CD14-positive monocyte (primary cell): ENCODE data around the gene ADAM11. TPM values are rescaled to one million over a fixed set of nuclear protein-coding genes. Genes with fewer than 3 reads are reported as not detected.

Experiments used
- DNase-seq, 3 donors: peaks; one replicate each; pipeline ENCODE4 v3.0.0-alpha.2; 2011 to 2022
- H2AFZ ChIP-seq: 2 replicates; pipeline ENCODE4 v1.6.0; 2012; ENCODE audit warnings: mild to moderate bottlenecking, low read depth, low read length, inconsistent platforms; ENCODE audit not compliant: insufficient read depth, poor library complexity, severe bottlenecking
- H3K27ac ChIP-seq, 2 donors: 1 replicate in 1 of 2; 2 replicates in 1 of 2; pipeline ENCODE4 v1.5.1; 2012 to 2013; ENCODE audit warnings: low read length in 2 of 2, control low read depth in 1 of 2, inconsistent platforms in 1 of 2, low read depth in 1 of 2, mild to moderate bottlenecking in 1 of 2
- H3K27me3 ChIP-seq, 2 donors: one replicate each; pipeline versions ENCODE4 v1.6.0 to v1.6.1; 2011 to 2013; ENCODE audit warnings: low read length in 2 of 2; ENCODE audit not compliant: control insufficient read depth in 2 of 2, insufficient read depth in 2 of 2
- H3K36me3 ChIP-seq, 2 donors: replicated peaks in 1 of 2; 1 replicate in 1 of 2; 2 replicates in 1 of 2; pipeline versions ENCODE4 v1.5.1 to v1.6.1; 2012 to 2013; ENCODE audit warnings: low read length in 2 of 2, control low read depth in 1 of 2, inconsistent platforms in 1 of 2, mild to moderate bottlenecking in 1 of 2; ENCODE audit not compliant: insufficient read depth in 2 of 2, control insufficient read depth in 1 of 2
- H3K4me1 ChIP-seq, 2 donors: 1 replicate in 1 of 2; 2 replicates in 1 of 2; pipeline versions ENCODE4 v1.5.1 to v1.6.1; 2012 to 2013; ENCODE audit warnings: low read length in 2 of 2, control low read depth in 1 of 2, inconsistent platforms in 1 of 2, mild to moderate bottlenecking in 1 of 2, moderate library complexity in 1 of 2; ENCODE audit not compliant: insufficient read depth in 2 of 2, control insufficient read depth in 1 of 2
- H3K4me2 ChIP-seq: replicated peaks from 2 replicates; pipeline ENCODE3; 2012; ENCODE audit warnings: low read length, moderate library complexity, mild to moderate bottlenecking; ENCODE audit not compliant: poor library complexity, severe bottlenecking; ENCODE audit errors: extremely low read depth
- H3K4me3 ChIP-seq, 3 experiments: fragments of 200-600 bp in 1 of 3; sonication (generic) in 1 of 3; replicated peaks in 1 of 3; 1 replicate in 2 of 3; 2 replicates in 1 of 3; pipeline ENCODE4 v1.5.1; 2011 to 2013; ENCODE audit warnings: low read length in 3 of 3, mild to moderate bottlenecking in 3 of 3, control low read depth in 2 of 3, low read depth in 2 of 3, inconsistent platforms in 1 of 3, moderate library complexity in 1 of 3
- H3K79me2 ChIP-seq: 2 replicates; pipeline ENCODE4 v1.6.0; 2012; ENCODE audit warnings: mild to moderate bottlenecking, control low read depth, inconsistent platforms, low read length, moderate library complexity; ENCODE audit not compliant: insufficient read depth
- H3K9ac ChIP-seq: 2 replicates; pipeline ENCODE4 v1.6.0; 2017; ENCODE audit warnings: low read length, mild to moderate bottlenecking; ENCODE audit not compliant: insufficient read depth, poor library complexity, severe bottlenecking
- H3K9me3 ChIP-seq, 2 donors: replicated peaks in 1 of 2; 1 replicate in 1 of 2; 2 replicates in 1 of 2; pipeline versions ENCODE4 v1.5.1 to v1.6.1; 2012 to 2013; ENCODE audit warnings: low read length in 2 of 2, control low read depth in 1 of 2; ENCODE audit not compliant: control insufficient read depth in 1 of 2, insufficient read depth in 1 of 2
- H4K20me1 ChIP-seq: 2 replicates; pipeline ENCODE4 v1.6.0; 2012; ENCODE audit warnings: mild to moderate bottlenecking, low read length, control low read depth, moderate library complexity; ENCODE audit not compliant: insufficient read depth
- H3K27ac Mint-ChIP-seq, 7 donors: one replicate each; pipeline ENCODE4 v1.8.0; 2020; ENCODE audit warnings: mild to moderate bottlenecking in 7 of 7, mixed read lengths in 7 of 7, moderate library complexity in 6 of 7, inconsistent platforms in 2 of 7
- H3K27me3 Mint-ChIP-seq, 3 donors: one replicate each; pipeline ENCODE4 v1.8.0; 2021 to 2022; ENCODE audit warnings: low read depth in 3 of 3, mild to moderate bottlenecking in 3 of 3, mixed read lengths in 3 of 3, moderate library complexity in 3 of 3, inconsistent platforms in 1 of 3
- H3K36me3 Mint-ChIP-seq, 2 donors: one replicate each; pipeline ENCODE4 v1.8.0; 2020; ENCODE audit warnings: mixed read lengths in 2 of 2, inconsistent platforms in 1 of 2, mild to moderate bottlenecking in 1 of 2
- H3K4me1 Mint-ChIP-seq: one replicate; pipeline ENCODE4 v1.8.0; 2020; ENCODE audit warnings: mild to moderate bottlenecking, mixed read lengths
- H3K4me3 Mint-ChIP-seq, 2 donors: one replicate each; pipeline ENCODE4 v1.8.0; 2020; ENCODE audit warnings: mild to moderate bottlenecking in 2 of 2, mixed read lengths in 2 of 2, moderate library complexity in 1 of 2
- H3K9me3 Mint-ChIP-seq, 7 donors: one replicate each; pipeline ENCODE4 v1.8.0; 2020 to 2022; ENCODE audit warnings: mixed read lengths in 7 of 7, mild to moderate bottlenecking in 6 of 7, moderate library complexity in 6 of 7, inconsistent platforms in 2 of 7
- CTCF ChIP-seq: fragments of 200-600 bp; IDR thresholded peaks from one replicate; pipeline ENCODE4 v1.8.0; 2022; ENCODE audit warnings: antibody characterized with exemption, mild to moderate bottlenecking
- WGBS: methylation state at CpG from one replicate; pipeline ENCODE4 v1.1.5; 2013; ENCODE audit warnings: missing lambda C conversion rate; ENCODE audit not compliant: insufficient coverage; 5-methylcytosine and 5-hydroxymethylcytosine counted together
- intact Hi-C, 2 donors: fragments of 100-400 bp; cut with micrococcal nuclease; formaldehyde crosslinking; loops; one replicate each; pipeline versions ENCODE4 v1.15.0 to v1.15.1; 2023
- polyA plus RNA-seq, 3 donors: library from polyadenylated mRNA; depleted of rRNA in 1 of 3; unstranded in 2 of 3; stranded (reverse) in 1 of 3; fragments of 300-500 nt in 2 of 3; fragments of >200 nt in 1 of 3; fragmentation: Illumina TruSeq in 2 of 3; gene quantifications; 1 replicate in 2 of 3; 2 replicates in 1 of 3; pipeline ENCODE4 v1.2.3, GENCODE V29; 2012 to 2021

The ADAM11 gene
- polyA plus RNA-seq, 3 donors: 0.19 TPM; not detected in 2

- no peaks in the 10 kb centered on the region for H3K36me3 Mint-ChIP-seq
- peaks cover 0 to 6% of the 10 kb centered on the region in 2 donors for H3K9me3 ChIP-seq
- H3K27me3 Mint-ChIP-seq: peaks cover 40 to 51% (median 40%) of the 10 kb centered on the region in 3 donors
- H3K4me3 Mint-ChIP-seq: peak overlapping the region in 1 of 2 donors; percentile 55
- no peak for TF ChIP-seq CTCF
- H3K9ac ChIP-seq: no peak overlapping the region
- H3K9me3 Mint-ChIP-seq: peaks cover 0 to 9% (median 0%) of the 10 kb centered on the region in 7 donors
- H3K79me2 ChIP-seq: no peaks in the 10 kb centered on the region
- no peak overlapping the region for H3K27ac ChIP-seq
- H2AFZ ChIP-seq: no peak overlapping the region
- intact Hi-C loops: no loop called here
- no peak overlapping the region for H3K27ac Mint-ChIP-seq
- peaks cover 22 to 35% of the 10 kb centered on the region in 2 donors for H3K27me3 ChIP-seq
- DNase-seq: peak in 1 of 3 donors; percentile 3
- 92% methylated on average over 10 of the region's 13 CpGs for WGBS
- no peak overlapping the region for H3K4me3 ChIP-seq
- peaks cover 5 to 8% of the 10 kb centered on the region in 2 donors for H3K4me1 ChIP-seq
- H3K4me2 ChIP-seq: no peak overlapping the region
- H4K20me1 ChIP-seq: no peaks in the 10 kb centered on the region
- H3K36me3 ChIP-seq: no peaks in the 10 kb centered on the region
- peaks cover 2% of the 10 kb centered on the region for H3K4me1 Mint-ChIP-seq
Observed at GRCh38 chr17:44760474-44761308, 1.9 kb downstream of the ADAM11 start.

GRCh38 chr17:44761932-44762810 is 3.4 kb downstream of the ADAM11 start:
- no peak overlapping the region for H3K27ac ChIP-seq
- H3K36me3 ChIP-seq: no peaks in the 10 kb centered on the region
- H3K79me2 ChIP-seq: no peaks in the 10 kb centered on the region
- intact Hi-C loops: no loop called here
- peaks cover 19 to 32% of the 10 kb centered on the region in 2 donors for H3K27me3 ChIP-seq
- Mint-ChIP-seq H3K27ac (no peak overlapping the region), H3K4me3 (no peak overlapping the region), H3K36me3 (no peaks in the 10 kb centered on the region), H3K9me3 (peaks cover 0 to 5% (median 0%) of the 10 kb centered on the region in 7 donors), H3K4me1 (peaks cover 2% of the 10 kb centered on the region), H3K27me3 (peaks cover 28 to 43% (median 30%) of the 10 kb centered on the region in 3 donors)
- WGBS: 75% methylated on average over 5 of the region's 17 CpGs
- peaks cover 0 to 6% of the 10 kb centered on the region in 2 donors for H3K9me3 ChIP-seq
- peaks cover 5 to 8% of the 10 kb centered on the region in 2 donors for H3K4me1 ChIP-seq
- no peak overlapping the region for H2AFZ ChIP-seq
- no peak for TF ChIP-seq CTCF
- no peak overlapping the region for H3K4me3 ChIP-seq
- no peak overlapping the region for H3K4me2 ChIP-seq
- H3K9ac ChIP-seq: no peak overlapping the region
- no peaks in the 10 kb centered on the region for H4K20me1 ChIP-seq
- DNase-seq: no peak
